Hepatocyte (in vitro differentiated cells): Measurements from ENCODE around the gene SIN3A.

Experiments used
- CTCF ChIP-seq: fragments of 200-600 bp; sonication (generic); IDR thresholded peaks from 2 replicates; pipeline ENCODE4 v1.5.1; 2016; ENCODE audit warnings: antibody characterized with exemption, mild to moderate bottlenecking; ENCODE audit not compliant: poor library complexity
- EZH2 ChIP-seq: fragments of 200-600 bp; sonication (generic); IDR thresholded peaks from 2 replicates; pipeline ENCODE4 v1.6.1; 2016; ENCODE audit warnings: antibody characterized with exemption, mild to moderate bottlenecking, borderline replicate concordance

- no peak for TF ChIP-seq CTCF
- no peak for TF ChIP-seq EZH2
These were observed 97.9 kb downstream of the SIN3A start for GRCh38 chr15:75353604-75354003.
